HG03575 (cell line): ENCODE measurements around the gene SNAP29.

ENCODE experiments used
- ATAC-seq: cut with Tn5 transposase; IDR thresholded peaks from one replicate; pipeline ENCODE4 v1.9.1; 2021; ENCODE audit not compliant: unreplicated experiment, insufficient number of reproducible peaks, low FRiP score; ENCODE audit errors: extremely low read depth

The SNAP29 gene

GRCh38 chr22:20863366-20863765 is 4.6 kb downstream of the SNAP29 start:
- no peak for ATAC-seq

GRCh38 chr22:20864186-20864908 is 5.5 kb downstream of the SNAP29 start:
- no peak for ATAC-seq

GRCh38 chr22:20865331-20865730 is 6.5 kb downstream of the SNAP29 start:
- no peak for ATAC-seq

- no peak for ATAC-seq
These were observed 7.2 kb downstream of the SNAP29 start for GRCh38 chr22:20865875-20866445.

- ATAC-seq, result no peak
These were observed 7.9 kb downstream of the SNAP29 start for GRCh38 chr22:20866736-20867135.

- ATAC-seq, result no peak
These were observed 8.6 kb downstream of the SNAP29 start for GRCh38 chr22:20867179-20868024.

- no peak for ATAC-seq
These were observed 9.5 kb downstream of the SNAP29 start for GRCh38 chr22:20868025-20868962.

GRCh38 chr22:20869234-20869633 is 10.4 kb downstream of the SNAP29 start:
- ATAC-seq, result no peak

GRCh38 chr22:20873214-20873613 is 14.4 kb downstream of the SNAP29 start:
- ATAC-seq, result no peak

GRCh38 chr22:20875296-20875695 is 16.5 kb downstream of the SNAP29 start:
- no peak for ATAC-seq

GRCh38 chr22:20877715-20878114 is 18.9 kb downstream of the SNAP29 start:
- ATAC-seq, result no peak

GRCh38 chr22:20881231-20881630 is 22.4 kb downstream of the SNAP29 start:
- no peak for ATAC-seq

- ATAC-seq, result no peak
These were observed 23.3 kb downstream of the SNAP29 start for GRCh38 chr22:20881869-20882815.

- ATAC-seq, result no peak
These were observed 24.0 kb downstream of the SNAP29 start for GRCh38 chr22:20882855-20883254.

GRCh38 chr22:20884454-20884853 is 25.6 kb downstream of the SNAP29 start:
- ATAC-seq, result no peak

GRCh38 chr22:20885017-20885556 is 26.3 kb downstream of the SNAP29 start:
- no peak for ATAC-seq

- ATAC-seq, result no peak
These were observed 26.9 kb downstream of the SNAP29 start for GRCh38 chr22:20885557-20886323.
